Endothelial cell of umbilical vein (primary cell): Measurements from ENCODE around the gene UCN3. TPM values are rescaled to one million over a fixed set of nuclear protein-coding genes. Genes with fewer than 3 reads are reported as not detected.

Experiments
- BruUV-seq: library from RNA; stranded (reverse); fragments of 400-500 nt; replicated peaks from 2 replicates; lab custom pipeline; 2021; lab: Mats Ljungman, UMichigan
- CTCF ChIA-PET: fragments of 300-600, 350-600 bp; sonication (Branson Sonifier 250); formaldehyde crosslinking; loops from one replicate; lab custom pipeline; 2021; ENCODE audit warnings: antibody characterized with exemption, inconsistent platforms; lab: Charles Lee
- POLR2A ChIA-PET: fragments of 300-600, 350-600 bp; sonication (Branson Sonifier 250); formaldehyde crosslinking; loops from one replicate; lab custom pipeline; 2021; ENCODE audit warnings: antibody characterized with exemption, inconsistent platforms; lab: Charles Lee
- DNase-seq: peaks from one replicate; pipeline ENCODE4 v3.0.0-alpha.2; 2011; ENCODE audit warnings: low read depth, low spot score
- FAIRE-seq: peaks from 2 replicates; lab custom pipeline; 2011; peaks lifted over from hg19 to GRCh38; lab: Jason Lieb, UNC
- H2AFZ ChIP-seq: 2 replicates; pipeline ENCODE4 v1.6.0; 2012; ENCODE audit warnings: low read depth, low read length, control low read depth, inconsistent platforms
- H3K27ac ChIP-seq: 2 replicates; pipeline ENCODE4 v1.5.1; 2011; ENCODE audit warnings: low read depth, mild to moderate bottlenecking, control low read depth, low read length, moderate library complexity; ENCODE audit not compliant: insufficient read depth
- H3K27me3 ChIP-seq, 2 experiments: 2 replicates each; pipeline versions ENCODE4 v1.6.0 to v1.6.1; 2011; ENCODE audit warnings: low read length in 2 of 2, mixed read lengths in 1 of 2; ENCODE audit not compliant: control insufficient read depth in 2 of 2, insufficient read depth in 2 of 2
- H3K36me3 ChIP-seq, 2 experiments: 2 replicates in 1 of 2; 3 replicates in 1 of 2; pipeline ENCODE4 v1.5.1; 2011; ENCODE audit warnings: low read length in 2 of 2, mild to moderate bottlenecking in 1 of 2, moderate library complexity in 1 of 2; ENCODE audit not compliant: control insufficient read depth in 2 of 2, insufficient read depth in 2 of 2; ENCODE audit errors: extremely low read depth in 1 of 2
- H3K4me1 ChIP-seq: 3 replicates; pipeline ENCODE4 v1.5.1; 2011; ENCODE audit warnings: mild to moderate bottlenecking, low read length; ENCODE audit not compliant: control insufficient read depth, insufficient read depth; ENCODE audit errors: extremely low read depth
- H3K4me2 ChIP-seq: 2 replicates; pipeline ENCODE4 v1.6.1; 2011; ENCODE audit warnings: low read length, control low read depth, mixed read lengths; ENCODE audit not compliant: insufficient read depth
- H3K4me3 ChIP-seq, 3 experiments: fragments of 200-600 bp in 1 of 3; sonication (generic), shearing (Covaris generic) in 1 of 3; replicated peaks in 1 of 3; 2 replicates each; pipeline ENCODE4 v1.5.1; 2011 to 2016; ENCODE audit warnings: control low read depth in 3 of 3, low read length in 3 of 3, mild to moderate bottlenecking in 2 of 3, inconsistent platforms in 1 of 3, low read depth in 1 of 3, moderate library complexity in 1 of 3; ENCODE audit not compliant: insufficient read depth in 1 of 3
- H3K79me2 ChIP-seq: 2 replicates; pipeline ENCODE4 v1.6.0; 2012; ENCODE audit warnings: low read length, inconsistent platforms; ENCODE audit not compliant: control insufficient read depth, insufficient read depth
- H3K9ac ChIP-seq: replicated peaks from 2 replicates; pipeline ENCODE3; 2011; ENCODE audit warnings: low read length, control low read depth; ENCODE audit not compliant: insufficient read depth; ENCODE audit errors: extremely low read depth
- H3K9me1 ChIP-seq: replicated peaks from 3 replicates; pipeline ENCODE4 v1.6.0; 2011; ENCODE audit warnings: mild to moderate bottlenecking, low read length; ENCODE audit not compliant: control insufficient read depth, insufficient read depth; ENCODE audit errors: extremely low read depth
- H3K9me3 ChIP-seq: replicated peaks from 2 replicates; pipeline ENCODE4 v1.5.1; 2012; ENCODE audit warnings: low read length, inconsistent platforms; ENCODE audit not compliant: control insufficient read depth, insufficient read depth
- H4K20me1 ChIP-seq: replicated peaks from 2 replicates; pipeline ENCODE3; 2011; ENCODE audit warnings: mild to moderate bottlenecking, low read length; ENCODE audit not compliant: control insufficient read depth, insufficient read depth; ENCODE audit errors: extremely low read depth
- EZH2 ChIP-seq: IDR thresholded peaks from 2 replicates; pipeline ENCODE4 v1.6.1; 2012; ENCODE audit warnings: borderline replicate concordance, low read depth, mild to moderate bottlenecking, moderate library complexity, low read length, inconsistent platforms; ENCODE audit not compliant: severe bottlenecking
- FOS ChIP-seq: IDR thresholded peaks from 2 replicates; pipeline ENCODE4 v1.6.1; 2011; ENCODE audit warnings: mild to moderate bottlenecking, low read length, moderate library complexity, borderline replicate concordance; ENCODE audit not compliant: insufficient read depth
- GATA2 ChIP-seq: IDR thresholded peaks from 2 replicates; pipeline ENCODE4 v1.7.0; 2011; ENCODE audit warnings: low read depth, mild to moderate bottlenecking, moderate library complexity, mixed read lengths, low read length; ENCODE audit not compliant: insufficient read length, insufficient read depth
- JUN ChIP-seq: IDR thresholded peaks from 2 replicates; pipeline ENCODE4 v1.6.1; 2011; ENCODE audit warnings: borderline replicate concordance, low read depth; ENCODE audit not compliant: insufficient read length, insufficient read depth
- MYC ChIP-seq: IDR thresholded peaks from one replicate; pipeline ENCODE4 v1.6.1; 2011; ENCODE audit warnings: mild to moderate bottlenecking, low read depth, low read length
- POLR2A ChIP-seq: IDR thresholded peaks from 2 replicates; pipeline ENCODE4 v1.6.1; 2012; ENCODE audit warnings: low read depth, mild to moderate bottlenecking, control low read depth, low read length
- POLR2AphosphoS5 ChIP-seq: IDR thresholded peaks from 2 replicates; pipeline ENCODE4 v1.6.1; 2012; ENCODE audit warnings: low read depth, mild to moderate bottlenecking, control low read depth, low read length, moderate library complexity; ENCODE audit not compliant: insufficient read depth
- dilution Hi-C: fragments of 300-500 bp; cut with MboI; formaldehyde crosslinking; loops from one replicate; pipeline ENCODE4 v1.15.0; 2019; ENCODE audit warnings: low sequenced_read_pairs; ENCODE audit not compliant: extremely low pct_ligation_motif_present
- intact Hi-C: fragments of 100-400 bp; cut with micrococcal nuclease; formaldehyde crosslinking; loops from one replicate; pipeline ENCODE4 v1.10.0; 2022
- polyA plus RNA-seq, 4 experiments: library from polyadenylated mRNA; depleted of rRNA in 3 of 4; stranded (reverse) in 3 of 4; unstranded in 1 of 4; fragments of >200 nt; gene quantifications; 2 replicates each; pipeline versions ENCODE4 v1.2.1 to v1.2.3, GENCODE V29; 2011 to 2012; ENCODE audit warnings: missing spikeins in 1 of 4
- total RNA-seq: library from RNA; stranded (reverse); gene quantifications from 2 replicates; pipeline ENCODE4 v1.2.3, GENCODE V29; 2021
- TF ChIP-seq, protein P1 (sequence below): IDR thresholded peaks from 2 replicates; pipeline ENCODE4 v1.6.1; 2011; ENCODE audit not compliant: insufficient read depth, insufficient read length
- TF ChIP-seq, protein P2 (sequence below), 2 donors: IDR thresholded peaks; 1 replicate in 1 of 2; 2 replicates in 1 of 2; pipeline ENCODE4 v1.5.1; 2011; ENCODE audit warnings: low read length in 2 of 2, mild to moderate bottlenecking in 2 of 2, moderate library complexity in 2 of 2, control low read depth in 1 of 2, inconsistent platforms in 1 of 2, low read depth in 1 of 2; ENCODE audit not compliant: insufficient read depth in 1 of 2; ENCODE audit errors: extremely low read depth in 1 of 2

Gene UCN3
- total and polyA plus RNA-seq, 2 donors (not counting 3 experiments of a cell fraction or from before 2014, with no cell fraction given) = not detected

DNA sequence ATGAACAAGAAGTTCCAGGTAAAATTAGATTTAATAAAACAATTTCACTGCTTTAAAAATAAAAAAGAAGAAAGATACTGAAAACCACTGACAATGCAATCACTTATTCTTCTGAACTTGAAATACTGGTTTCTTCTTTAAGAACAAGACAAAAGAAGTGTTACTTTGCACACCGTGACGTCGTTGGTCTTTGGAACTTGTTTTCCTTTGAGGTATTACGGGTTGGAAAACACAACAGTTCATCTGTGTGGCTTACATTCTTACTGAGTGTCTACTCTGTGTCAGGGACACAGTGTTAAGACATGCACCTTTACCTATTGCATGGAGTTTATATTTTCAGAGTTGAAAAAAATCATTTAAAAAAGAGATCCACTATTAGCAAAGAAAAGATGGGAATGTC, 41.3 kb upstream of the UCN3 start:
- H4K20me1 ChIP-seq = no peaks in the 10 kb centered on the region
- H3K36me3 ChIP-seq = no peaks in the 10 kb centered on the region
- dilution Hi-C loops (no loop called here), intact Hi-C loops (no loop called here)
- POLR2A ChIA-PET = no interaction called here
- no TSS peak for BruUV-seq
- FAIRE-seq (no peak), DNase-seq (no peak)
- no peaks in the 10 kb centered on the region for H3K9me1 ChIP-seq
- CTCF ChIA-PET = no interaction called here
- no peak for TF ChIP-seq MYC
- no peak for TF ChIP-seq FOS
- TF ChIP-seq POLR2A = no peak
- TF ChIP-seq, protein P1, sequence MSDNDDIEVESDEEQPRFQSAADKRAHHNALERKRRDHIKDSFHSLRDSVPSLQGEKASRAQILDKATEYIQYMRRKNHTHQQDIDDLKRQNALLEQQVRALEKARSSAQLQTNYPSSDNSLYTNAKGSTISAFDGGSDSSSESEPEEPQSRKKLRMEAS = no peak
- no peaks in the 10 kb centered on the region for H3K27me3 ChIP-seq
- H3K9ac ChIP-seq = no peak overlapping the region
- no peaks in the 10 kb centered on the region for H3K79me2 ChIP-seq
- no peaks in the 10 kb centered on the region for H3K9me3 ChIP-seq
- no peak overlapping the region for H3K27ac ChIP-seq
- no peaks in the 10 kb centered on the region for H3K4me1 ChIP-seq
- no peak overlapping the region for H2AFZ ChIP-seq
- H3K4me2 ChIP-seq = no peak overlapping the region
- no peak overlapping the region for H3K4me3 ChIP-seq

DNA sequence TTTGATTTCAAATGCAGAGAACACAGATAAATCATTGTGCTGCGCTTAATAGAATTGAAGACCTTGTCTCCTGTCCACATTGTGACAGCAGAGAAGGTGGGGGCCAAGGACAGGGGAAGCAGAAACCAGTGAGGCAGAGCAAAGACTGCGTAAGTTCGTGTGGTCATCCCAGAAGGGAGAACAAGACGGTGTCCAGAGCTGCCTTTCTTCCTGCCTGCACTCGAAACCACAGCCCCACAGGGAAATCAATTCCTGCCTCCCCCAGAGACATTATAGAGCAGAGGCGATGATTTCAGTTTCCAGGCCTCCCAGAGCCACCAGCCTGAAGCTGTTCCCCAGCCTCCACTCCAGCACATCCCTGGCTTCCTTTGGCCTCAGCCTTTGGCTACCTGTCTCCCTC, 39.7 kb upstream of the UCN3 start:
- H3K27me3 ChIP-seq = no peaks in the 10 kb centered on the region
- H3K79me2 ChIP-seq = no peaks in the 10 kb centered on the region
- ChIA-PET POLR2A (no interaction called here), CTCF (no interaction called here)
- FAIRE-seq (no peak), DNase-seq (no peak)
- H2AFZ ChIP-seq = no peak overlapping the region
- H3K9me1 ChIP-seq = no peaks in the 10 kb centered on the region
- H4K20me1 ChIP-seq = no peaks in the 10 kb centered on the region
- intact Hi-C loops (no loop called here), dilution Hi-C loops (no loop called here)
- H3K36me3 ChIP-seq = no peaks in the 10 kb centered on the region
- H3K4me3 ChIP-seq = no peak overlapping the region
- H3K4me1 ChIP-seq = no peaks in the 10 kb centered on the region
- no peaks in the 10 kb centered on the region for H3K9me3 ChIP-seq
- TF ChIP-seq POLR2A (no peak), GATA2 (no peak), POLR2AphosphoS5 (no peak), FOS (no peak), EZH2 (no peak), MYC (no peak), JUN (no peak)
- TF ChIP-seq, protein P2, sequence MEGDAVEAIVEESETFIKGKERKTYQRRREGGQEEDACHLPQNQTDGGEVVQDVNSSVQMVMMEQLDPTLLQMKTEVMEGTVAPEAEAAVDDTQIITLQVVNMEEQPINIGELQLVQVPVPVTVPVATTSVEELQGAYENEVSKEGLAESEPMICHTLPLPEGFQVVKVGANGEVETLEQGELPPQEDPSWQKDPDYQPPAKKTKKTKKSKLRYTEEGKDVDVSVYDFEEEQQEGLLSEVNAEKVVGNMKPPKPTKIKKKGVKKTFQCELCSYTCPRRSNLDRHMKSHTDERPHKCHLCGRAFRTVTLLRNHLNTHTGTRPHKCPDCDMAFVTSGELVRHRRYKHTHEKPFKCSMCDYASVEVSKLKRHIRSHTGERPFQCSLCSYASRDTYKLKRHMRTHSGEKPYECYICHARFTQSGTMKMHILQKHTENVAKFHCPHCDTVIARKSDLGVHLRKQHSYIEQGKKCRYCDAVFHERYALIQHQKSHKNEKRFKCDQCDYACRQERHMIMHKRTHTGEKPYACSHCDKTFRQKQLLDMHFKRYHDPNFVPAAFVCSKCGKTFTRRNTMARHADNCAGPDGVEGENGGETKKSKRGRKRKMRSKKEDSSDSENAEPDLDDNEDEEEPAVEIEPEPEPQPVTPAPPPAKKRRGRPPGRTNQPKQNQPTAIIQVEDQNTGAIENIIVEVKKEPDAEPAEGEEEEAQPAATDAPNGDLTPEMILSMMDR (IDR thresholded peaks at IDR 0.05; ENCODE audit: extremely low read depth in 1 of 2, insufficient read depth in 1 of 2, low read depth in 1 of 2, low read length in 2 of 2) = no peak
- TF ChIP-seq, protein P1 = no peak
- no peak overlapping the region for H3K9ac ChIP-seq
- H3K27ac ChIP-seq = no peak overlapping the region
- H3K4me2 ChIP-seq = no peak overlapping the region
- no TSS peak for BruUV-seq
